Measurements from ENCODE around the gene C22orf42. TPM values are rescaled to one million over a fixed set of nuclear protein-coding genes. Genes with fewer than 3 reads are reported as not detected.

The C22orf42 gene
- total RNA-seq, 1 experiment from 2014 or later: not detected

GRCh38 chr22:32130464-32130863, 28.6 kb downstream of the C22orf42 start:
- Histone ChIP-seq H4K5ac (ENCODE audit: insufficient read length, low read depth, low read length) (no peak overlapping the region), H3K27me3 (ENCODE audit: insufficient read depth, low read length) (no peaks in the 10 kb centered on the region), H2BK12ac (ENCODE audit: insufficient read length, low read depth, low read length) (no peak overlapping the region), H3K4ac (ENCODE audit: low read depth, low read length) (no peak overlapping the region), H2BK20ac (ENCODE audit: low read depth, low read length, poor library complexity, severe bottlenecking) (no peak overlapping the region), H3K4me1 (ENCODE audit: insufficient read depth, low read length) (no peaks in the 10 kb centered on the region; the same call in 1 of the 2 replicates), H3K79me2 (ENCODE audit: insufficient read depth, low read length) (no peaks in the 10 kb centered on the region), H4K91ac (ENCODE audit: insufficient read length, low read depth, low read length) (no peak overlapping the region), H3K27ac (ENCODE audit: insufficient read length, low read depth, low read length) (no peak overlapping the region), H2BK5ac (ENCODE audit: insufficient read length, low read length) (no peak overlapping the region), H3K9me3 (ENCODE audit: control insufficient read depth, low read depth, low read length) (no peaks in the 10 kb centered on the region), H3K9ac (ENCODE audit: extremely low read depth, insufficient read length, low read length) (no peak overlapping the region), H2AFZ (ENCODE audit: low read length) (no peak overlapping the region), H3K79me1 (ENCODE audit: insufficient read depth, low read depth, low read length, poor library complexity, severe bottlenecking) (no peaks in the 10 kb centered on the region), H2BK120ac (ENCODE audit: low read depth, low read length, poor library complexity, severe bottlenecking) (no peak overlapping the region), H3T11ph (ENCODE audit: low read length) (no peak overlapping the region), H3K23me2 (ENCODE audit: insufficient read length, low read depth, low read length, poor library complexity, severe bottlenecking) (no peaks in the 10 kb centered on the region), H3K14ac (ENCODE audit: insufficient read depth, low read length) (no peak overlapping the region), H4K8ac (replicated peaks; ENCODE audit: insufficient read length, low read depth, low read length) (no peak overlapping the region), H3K56ac (ENCODE audit: insufficient read length, low read depth, low read length) (no peak overlapping the region), H3K4me2 (ENCODE audit: insufficient read depth, insufficient read length, low read length) (no peak overlapping the region), H2AK5ac (ENCODE audit: insufficient read length, low read length) (no peak overlapping the region), H2BK15ac (ENCODE audit: low read depth, low read length) (no peak overlapping the region), H3K18ac (ENCODE audit: insufficient read length, low read depth, low read length) (no peak overlapping the region), H4K20me1 (ENCODE audit: control insufficient read depth, insufficient read depth, insufficient read length) (no peaks in the 10 kb centered on the region), H3K23ac (ENCODE audit: insufficient read length, low read depth, low read length) (no peak overlapping the region)
- no CpG with 5 or more reads among the region's 2 CpGs for WGBS (ENCODE audit: extremely low coverage, insufficient read length, low lambda C conversion rate)
- Mint-ChIP-seq H3K36me3 (ENCODE audit: insufficient read depth in 1 of 3, low read depth in 3 of 3) (no peaks in the 10 kb centered on the region; a peak in 1 of 7 replicates), H3K27me3 (ENCODE audit: low read depth) (peaks cover 36% of the 10 kb centered on the region), H3K4me1 (0 out of 4 replicates have a peak, but pooled peaks cover 0 to 5% of the 10 kb centered on the region in 2 experiments), H3K4me3 (no peak overlapping the region), H3K9me3 (no peaks in the 10 kb centered on the region), H3K27ac (no peak overlapping the region)
- no peak for DNase-seq
- TF ChIP-seq CTCF (conservative IDR thresholded peaks at IDR 0.05): no peak

Data from H9 (cell line).